Loucy (cell line): ENCODE measurements around the gene TBRG1.

Source experiments
- H2AFZ ChIP-seq: fragments of 200-600 bp; sonication (generic); 2 replicates; pipeline ENCODE4 v1.6.0; 2016; ENCODE audit warnings: antibody characterized with exemption, mild to moderate bottlenecking, low read length, moderate library complexity
- H3F3A ChIP-seq: fragments of 200-600 bp; 2 replicates; pipeline ENCODE4 v1.6.0; 2016; ENCODE audit warnings: antibody characterized with exemption, low read depth, mild to moderate bottlenecking
- H3K27me3 ChIP-seq: fragments of 200-600 bp; sonication (generic); 2 replicates; pipeline ENCODE4 v1.6.1; 2014; ENCODE audit warnings: low read length, mild to moderate bottlenecking; ENCODE audit not compliant: insufficient read depth, poor library complexity, severe bottlenecking
- H3K36me3 ChIP-seq: fragments of 200-600 bp; sonication (generic); 2 replicates; pipeline ENCODE4 v1.6.1; 2016; ENCODE audit warnings: low read length; ENCODE audit not compliant: insufficient read depth
- H3K4me1 ChIP-seq: fragments of 200-600 bp; sonication (generic); 2 replicates; pipeline ENCODE4 v1.5.1; 2014; ENCODE audit warnings: low read length, mild to moderate bottlenecking; ENCODE audit not compliant: insufficient read depth, poor library complexity, severe bottlenecking
- H3K4me2 ChIP-seq: fragments of 200-600 bp; sonication (generic); 2 replicates; pipeline ENCODE4 v1.6.0; 2014; ENCODE audit warnings: antibody characterized with exemption, low read length, low read depth, mild to moderate bottlenecking; ENCODE audit not compliant: poor library complexity, severe bottlenecking
- H3K4me3 ChIP-seq: fragments of 200-600 bp; sonication (generic); 2 replicates; pipeline ENCODE4 v1.5.1; 2014; ENCODE audit warnings: low read length, mild to moderate bottlenecking, mixed read lengths; ENCODE audit not compliant: poor library complexity, severe bottlenecking
- H3K79me2 ChIP-seq: fragments of 200-600 bp; sonication (generic); 2 replicates; pipeline ENCODE4 v1.6.1; 2014; ENCODE audit warnings: low read length; ENCODE audit not compliant: insufficient read depth
- H3K9ac ChIP-seq: fragments of 200-600 bp; sonication (generic); 2 replicates; pipeline ENCODE4 v1.6.0; 2014; ENCODE audit warnings: mild to moderate bottlenecking, low read depth, low read length, moderate library complexity; ENCODE audit not compliant: poor library complexity, severe bottlenecking
- H3K9me2 ChIP-seq: fragments of 200-600 bp; sonication (generic); replicated peaks from 2 replicates; pipeline ENCODE4 v1.6.1; 2016; ENCODE audit warnings: low read depth, low read length, mixed read lengths
- H3K9me3 ChIP-seq: fragments of 200-600 bp; sonication (generic); 2 replicates; pipeline ENCODE4 v1.6.1; 2014; ENCODE audit warnings: mild to moderate bottlenecking, antibody characterized with exemption, low read length, low read depth; ENCODE audit not compliant: insufficient read depth
- H4K20me1 ChIP-seq: fragments of 200-600 bp; sonication (generic); 2 replicates; pipeline ENCODE4 v1.6.0; 2014; ENCODE audit warnings: antibody characterized with exemption, low read length, mild to moderate bottlenecking; ENCODE audit not compliant: insufficient read depth, poor library complexity, severe bottlenecking
- CTCF ChIP-seq: fragments of 200-600 bp; sonication (generic); conservative IDR thresholded peaks from 2 replicates; pipeline ENCODE4 v1.5.1; 2014; ENCODE audit warnings: mild to moderate bottlenecking, antibody characterized with exemption, low read length
- EZH2phosphoT487 ChIP-seq: fragments of 200-600 bp; IDR thresholded peaks from 2 replicates; pipeline ENCODE4 v1.6.1; 2018; ENCODE audit warnings: antibody characterized with exemption, mild to moderate bottlenecking, moderate library complexity, borderline replicate concordance

Gene TBRG1

GRCh38 chr11:124674571-124674970 is 51.9 kb downstream of the TBRG1 start:
- Histone ChIP-seq H3K4me2 (peak overlapping the region; percentile 65), H3K9me2 (no peaks in the 10 kb centered on the region), H3K4me3 (peak overlapping the region; percentile 79), H3K36me3 (no peaks in the 10 kb centered on the region), H3K4me1 (peaks cover 29% of the 10 kb centered on the region), H3F3A (no peaks in the 10 kb centered on the region), H4K20me1 (no peaks in the 10 kb centered on the region), H3K27me3 (no peaks in the 10 kb centered on the region), H3K79me2 (no peaks in the 10 kb centered on the region), H3K9ac (no peak overlapping the region), H3K9me3 (no peaks in the 10 kb centered on the region), H2AFZ (no peak overlapping the region)
- TF ChIP-seq CTCF (no peak), EZH2phosphoT487 (no peak)

- Histone ChIP-seq H3K79me2 (no peaks in the 10 kb centered on the region), H3K9ac (no peak overlapping the region), H3K36me3 (no peaks in the 10 kb centered on the region), H3K9me2 (no peaks in the 10 kb centered on the region), H3K4me1 (peaks cover 13% of the 10 kb centered on the region), H3K4me3 (no peak overlapping the region), H3K27me3 (no peaks in the 10 kb centered on the region), H4K20me1 (no peaks in the 10 kb centered on the region), H3K4me2 (no peak overlapping the region), H3F3A (no peaks in the 10 kb centered on the region), H2AFZ (no peak overlapping the region), H3K9me3 (no peaks in the 10 kb centered on the region)
- TF ChIP-seq EZH2phosphoT487 (no peak), CTCF (no peak)
These were observed 53.7 kb downstream of the TBRG1 start for GRCh38 chr11:124676386-124676785.

- Histone ChIP-seq H3K4me1 (no peaks in the 10 kb centered on the region), H3K79me2 (no peaks in the 10 kb centered on the region), H4K20me1 (no peaks in the 10 kb centered on the region), H3K4me3 (no peak overlapping the region), H3K9me2 (no peaks in the 10 kb centered on the region), H3K9ac (no peak overlapping the region), H3K36me3 (no peaks in the 10 kb centered on the region), H3F3A (no peaks in the 10 kb centered on the region), H3K9me3 (peaks cover 10% of the 10 kb centered on the region; the same call in 1 of the 2 replicates), H3K27me3 (no peaks in the 10 kb centered on the region), H3K4me2 (no peak overlapping the region), H2AFZ (no peak overlapping the region)
- TF ChIP-seq CTCF: no peak
- TF ChIP-seq EZH2phosphoT487: no peak
These were observed 55.8 kb downstream of the TBRG1 start for GRCh38 chr11:124678416-124678815.
